ENCODE measurements around the gene TRNP1. TPM values are rescaled to one million over a fixed set of nuclear protein-coding genes. Genes with fewer than 3 reads are reported as not detected.

The TRNP1 gene
- 6.4 and 8.4 TPM in 2 replicates for total RNA-seq

GRCh38 chr1:26993237-26994019, at the start of gene TRNP1:
TRNP1 (plus strand) TSS chr1:26993692; CDS start chr1:26993787, 95 bp downstream.

GRCh38 chr1:26959722-26960624, 33.5 kb upstream of the TRNP1 start, which contains the start of gene KDF1:
KDF1 (minus strand) TSS chr1:26960468; CDS start chr1:26952380, 8,088 bp downstream.

Other genes starting within 250 kb of the TRNP1 start
- 13.5 and 15.3 TPM in 2 replicates for gene PIGV, start 205.7 kb upstream of the TRNP1 start, total RNA-seq
- gene ZDHHC18, start 167.0 kb upstream of the TRNP1 start, total RNA-seq: 7.5 and 8.0 TPM in 2 replicates
- gene SFN, start 130.5 kb upstream of the TRNP1 start, total RNA-seq: 0.54 and 0.78 TPM in 2 replicates
- 8.2 and 9.9 TPM in 2 replicates for gene GPN2, start 103.4 kb upstream of the TRNP1 start, total RNA-seq
- 8.4 and 10.3 TPM in 2 replicates for gene GPATCH3, start 93.2 kb upstream of the TRNP1 start, total RNA-seq
- not detected in 2 replicates for gene NR0B2, start 79.7 kb upstream of the TRNP1 start, total RNA-seq
- gene NUDC, start 71.9 kb upstream of the TRNP1 start, total RNA-seq: 22.5 and 23.0 TPM in 2 replicates
- not detected in 2 replicates for gene KDF1, start 33.2 kb upstream of the TRNP1 start, total RNA-seq
- 12.1 and 21.3 TPM in 2 replicates for gene TENT5B, start 19.2 kb downstream of the TRNP1 start, total RNA-seq
- 5.1 and 5.2 TPM in 2 replicates for gene SLC9A1, start 161.4 kb downstream of the TRNP1 start, total RNA-seq
- 26.1 TPM in 2 replicates for gene WDTC1, start 240.9 kb downstream of the TRNP1 start, total RNA-seq

Measured in articular chondrocyte of knee joint (primary cell).